Measurements from ENCODE around the gene SOX13. TPM values are rescaled to one million over a fixed set of nuclear protein-coding genes. Genes with fewer than 3 reads are reported as not detected.

The SOX13 gene
- total and polyA plus RNA-seq, 12 donors, result 7.3 to 18.6 (median 12.1) TPM

DNA sequence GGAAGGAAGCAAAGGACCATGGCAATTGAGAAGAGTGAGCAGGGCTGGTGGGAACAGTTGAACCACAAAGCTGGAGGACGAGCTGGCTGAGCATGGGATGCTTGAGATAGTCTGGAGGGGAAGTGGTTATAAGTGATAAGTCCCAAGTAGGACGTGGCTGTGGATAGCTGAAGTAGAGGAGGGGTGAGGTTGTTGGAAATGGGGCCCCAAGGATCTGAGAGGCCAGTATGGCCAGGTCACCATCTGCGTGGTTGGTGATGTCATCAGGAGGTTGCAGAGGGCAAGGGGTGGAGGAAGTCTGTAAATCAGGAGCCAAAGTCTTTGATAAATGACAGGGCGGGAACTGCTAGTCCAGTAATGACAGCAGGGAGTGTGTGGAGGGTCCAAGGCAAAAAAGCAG, 104.2 kb downstream of the SOX13 start:
- 44 to 45% methylated on average over 4 of the region's 4 CpGs for WGBS, 2 donors
- no peak for TF ChIP-seq CTCF (IDR thresholded peaks at IDR 0.05)
- Histone ChIP-seq H3K27me3 (peaks cover 0 to 25% (median 8%) of the 10 kb centered on the region in 7 donors), H3K36me3 (no peaks in the 10 kb centered on the region), H3K9me3 (no peaks in the 10 kb centered on the region), H3K4me1 (no peaks in the 10 kb centered on the region), H3K4me3 (no peak overlapping the region), H3K27ac (no peak overlapping the region)
- intact Hi-C loops (cut with DNase I), result no loop called here
- DNase-seq, result no peak
- no peak for ATAC-seq

Other genes with a start within 250 kb of the SOX13 start
- 10 to 100 TPM; 41.6 to 70.6 (median 50.4) TPM for gene SNRPE, start 211.5 kb upstream of the SOX13 start, total RNA-seq
- gene SNRPE, start 211.5 kb upstream of the SOX13 start, polyA plus RNA-seq, result 100 to 1,000 TPM in 1 of 2 donors, 10 to 100 TPM in 1; 33.1 to 118 TPM
- gene ETNK2, start 78.9 kb downstream of the SOX13 start, total RNA-seq, result 1 to 10 TPM in 8 of 10 donors, under 1 TPM in 2; 0.47 to 5.2 (median 2.3) TPM
- gene ETNK2, start 78.9 kb downstream of the SOX13 start, polyA plus RNA-seq, result 1 to 10 TPM; 1.1 to 4.2 TPM
- not detected for gene REN, start 93.2 kb downstream of the SOX13 start, total RNA-seq
- gene REN, start 93.2 kb downstream of the SOX13 start, polyA plus RNA-seq, result not detected
- gene KISS1, start 123.4 kb downstream of the SOX13 start, total RNA-seq, result not detected
- not detected for gene KISS1, start 123.4 kb downstream of the SOX13 start, polyA plus RNA-seq
- gene GOLT1A, start 140.9 kb downstream of the SOX13 start, total RNA-seq, result not detected
- gene GOLT1A, start 140.9 kb downstream of the SOX13 start, polyA plus RNA-seq, result under 1 TPM in 1 of 2 donors, not detected in 1; 0.43 TPM